PC-3 (cell line): Measurements from ENCODE around the gene CEACAM6. TPM values are rescaled to one million over a fixed set of nuclear protein-coding genes. Genes with fewer than 3 reads are reported as not detected.

Experiments used
- ATAC-seq: fragments of 200-7000 bp; cut with Tn5 transposase; 2 replicates; pipeline ENCODE4 v1.9.1; 2020; ENCODE audit warnings: mild to moderate bottlenecking, moderate library complexity
- BruUV-seq: library from RNA; stranded (reverse); fragments of 400-500 nt; replicated peaks from 2 replicates; lab custom pipeline; 2021; lab: Mats Ljungman, UMichigan
- CTCF ChIA-PET: fragments of 300-600 bp; sonication (Branson Sonifier 250); formaldehyde crosslinking; loops from one replicate; lab custom pipeline; 2022; ENCODE audit warnings: antibody characterized with exemption; lab: Charles Lee
- POLR2A ChIA-PET: fragments of 300-600 bp; sonication (Branson Sonifier 250); formaldehyde crosslinking; loops from one replicate; lab custom pipeline; 2022; ENCODE audit warnings: antibody characterized with exemption; ENCODE audit not compliant: unreplicated experiment; lab: Charles Lee
- DNase-seq: peaks from one replicate; pipeline ENCODE4 v3.0.0-alpha.2; 2015
- H2AFZ ChIP-seq: fragments of 300-600 bp; sonication (generic); 2 replicates; pipeline ENCODE4 v1.6.0; 2016; ENCODE audit warnings: antibody characterized with exemption, low read length
- H3F3A ChIP-seq: fragments of 300-600 bp; sonication (generic); one replicate; pipeline ENCODE4 v1.6.0; 2017; ENCODE audit warnings: antibody characterized with exemption, low read length, control low read depth, mild to moderate bottlenecking; ENCODE audit not compliant: unreplicated experiment
- H3K27ac ChIP-seq: fragments of 300-600 bp; sonication (generic); 2 replicates; pipeline ENCODE4 v1.5.1; 2016; ENCODE audit warnings: mild to moderate bottlenecking, low read length
- H3K27me3 ChIP-seq: fragments of 300-600 bp; sonication (generic); 2 replicates; pipeline ENCODE4 v1.6.1; 2016; ENCODE audit warnings: low read length, mixed read lengths
- H3K36me3 ChIP-seq: fragments of 300-600 bp; sonication (generic); 2 replicates; pipeline ENCODE4 v1.6.1; 2016; ENCODE audit warnings: low read depth, mixed run types, low read length, mixed read lengths
- H3K4me1 ChIP-seq: fragments of 300-600 bp; sonication (generic); 2 replicates; pipeline ENCODE4 v1.5.1; 2016; ENCODE audit warnings: low read length; ENCODE audit not compliant: insufficient read depth
- H3K4me2 ChIP-seq: fragments of 300-600 bp; sonication (generic); 2 replicates; pipeline ENCODE4 v1.6.0; 2016; ENCODE audit warnings: low read length
- H3K4me3 ChIP-seq: fragments of 300-600 bp; sonication (generic); 2 replicates; pipeline ENCODE4 v1.5.1; 2016; ENCODE audit warnings: mild to moderate bottlenecking, low read length, mixed read lengths
- H3K79me2 ChIP-seq: fragments of 300-600 bp; sonication (generic); 2 replicates; pipeline ENCODE4 v1.6.1; 2017; ENCODE audit warnings: low read length, mixed read lengths
- H3K9ac ChIP-seq: fragments of 300-600 bp; sonication (generic); 2 replicates; pipeline ENCODE4 v1.6.0; 2016; ENCODE audit warnings: mild to moderate bottlenecking, low read length
- H3K9me2 ChIP-seq: fragments of 300-600 bp; sonication (generic); replicated peaks from 2 replicates; pipeline ENCODE4 v1.6.1; 2016; ENCODE audit warnings: mixed run types, low read length, mixed read lengths
- H3K9me3 ChIP-seq: fragments of 300-600 bp; sonication (generic); 2 replicates; pipeline ENCODE4 v1.6.1; 2016; ENCODE audit warnings: low read length, mixed read lengths
- H4K20me1 ChIP-seq: fragments of 300-600 bp; sonication (generic); 2 replicates; pipeline ENCODE4 v1.6.1; 2016; ENCODE audit warnings: low read length, mixed read lengths
- CTCF ChIP-seq: fragments of 300-600 bp; sonication (generic); conservative IDR thresholded peaks from 2 replicates; pipeline ENCODE4 v1.5.1; 2017; ENCODE audit warnings: antibody characterized with exemption, low read depth, mild to moderate bottlenecking, low read length
- EZH2 ChIP-seq: fragments of 300-600 bp; sonication (generic); IDR thresholded peaks from one replicate; pipeline ENCODE4 v1.6.1; 2017; ENCODE audit warnings: antibody characterized with exemption, mild to moderate bottlenecking, low read length; ENCODE audit not compliant: unreplicated experiment
- EZH2phosphoT487 ChIP-seq: fragments of 300-600 bp; sonication (generic); IDR thresholded peaks from 2 replicates; pipeline ENCODE4 v1.6.1; 2018; ENCODE audit warnings: mild to moderate bottlenecking, antibody characterized with exemption, low read length, borderline replicate concordance
- intact Hi-C: fragments of 100-400 bp; cut with micrococcal nuclease; formaldehyde crosslinking; loops from 2 replicates; pipeline ENCODE4 v1.9.0; 2023
- total RNA-seq: library from RNA; depleted of rRNA; stranded (reverse); fragments of >200 nt; gene quantifications from 2 replicates; pipeline ENCODE4 v1.2.3, GENCODE V29; 2014

CEACAM6 gene
- total RNA-seq, 1 experiment from 2014 or later: 7.1 TPM

GRCh38 chr19:41796362-41796761 lies 41.0 kb downstream of the CEACAM6 start, which contains the start of gene CEACAM3:
Gene CEACAM3 (plus strand): TSS chr19:41796587. CDS start chr19:41796678, 91 bp downstream.
- no peaks in the 10 kb centered on the region for H3K9me3 ChIP-seq
- intact Hi-C loops: loop anchor here (10.0 kb wide), 1 partner anchor 158 kb away; the partner anchor contains the start of gene RABAC1
- no peak for ATAC-seq
- no peak within 1 kb of the TSS for H3K4me3 ChIP-seq
- peaks cover 70% of the 10 kb centered on the region for H3K4me1 ChIP-seq
- no peak within 1 kb of the TSS for H2AFZ ChIP-seq
- H3K27ac ChIP-seq: peak within 1 kb of the TSS; percentile 100
- TF ChIP-seq EZH2 (no peak), CTCF (no peak), EZH2phosphoT487 (no peak)
- DNase-seq: no peak
- ChIA-PET POLR2A (interaction anchor here (0.6 kb wide), 1 partner anchor 21 kb away, joined by 3 read pairs; no protein-coding TSS in a partner anchor), CTCF (no interaction called here)
- no peaks in the 10 kb centered on the region for H3K27me3 ChIP-seq
- no peaks in the 10 kb centered on the region for H3K79me2 ChIP-seq
- H3F3A ChIP-seq: peaks cover 7% of the 10 kb centered on the region
- peak within 1 kb of the TSS; percentile 98 for H3K9ac ChIP-seq
- no peaks in the 10 kb centered on the region for H3K36me3 ChIP-seq
- no TSS peak for BruUV-seq
- H4K20me1 ChIP-seq: no peaks in the 10 kb centered on the region
- H3K4me2 ChIP-seq: peak within 1 kb of the TSS; percentile 10; the same call in 1 of the 2 replicates
- no peaks in the 10 kb centered on the region for H3K9me2 ChIP-seq

GRCh38 chr19:41796901-41797300 lies 41.6 kb downstream of the CEACAM6 start:
- no peaks in the 10 kb centered on the region for H3K9me3 ChIP-seq
- ChIA-PET CTCF (no interaction called here), POLR2A (no interaction called here)
- intact Hi-C loops: loop anchor here (10.0 kb wide), 1 partner anchor 158 kb away; the partner anchor contains the start of gene RABAC1
- DNase-seq: no peak
- no peaks in the 10 kb centered on the region for H3K27me3 ChIP-seq
- no peak overlapping the region for H3K4me2 ChIP-seq
- peaks cover 7% of the 10 kb centered on the region for H3F3A ChIP-seq
- no peak for ATAC-seq
- no peaks in the 10 kb centered on the region for H3K9me2 ChIP-seq
- BruUV-seq: no TSS peak
- peak overlapping the region; percentile 98; the same call in 1 of the 2 replicates for H3K9ac ChIP-seq
- H3K79me2 ChIP-seq: no peaks in the 10 kb centered on the region
- no peaks in the 10 kb centered on the region for H3K36me3 ChIP-seq
- H3K27ac ChIP-seq: peak overlapping the region; percentile 100; the same call in 1 of the 2 replicates
- H3K4me3 ChIP-seq: no peak overlapping the region
- H2AFZ ChIP-seq: no peak overlapping the region
- no peaks in the 10 kb centered on the region for H4K20me1 ChIP-seq
- TF ChIP-seq CTCF (no peak), EZH2phosphoT487 (no peak), EZH2 (no peak)
- peaks cover 68% of the 10 kb centered on the region for H3K4me1 ChIP-seq

GRCh38 chr19:41799444-41800000 lies 44.2 kb downstream of the CEACAM6 start:
- POLR2A ChIA-PET: interaction anchor here (0.6 kb wide), 1 partner anchor 567 kb away, joined by 7 read pairs; no protein-coding TSS in a partner anchor
- no peak overlapping the region for H2AFZ ChIP-seq
- CTCF ChIA-PET: no interaction called here
- peak overlapping the region; percentile 99 for H3K27ac ChIP-seq
- peak overlapping the region; percentile 57 for H3K4me2 ChIP-seq
- no peaks in the 10 kb centered on the region for H3F3A ChIP-seq
- DNase-seq (peak; percentile 92), ATAC-seq (peak; percentile 89)
- H3K9me3 ChIP-seq: no peaks in the 10 kb centered on the region
- H4K20me1 ChIP-seq: no peaks in the 10 kb centered on the region
- H3K36me3 ChIP-seq: no peaks in the 10 kb centered on the region
- intact Hi-C loops: loop anchor here (10.0 kb wide), 1 partner anchor 155 kb away; the partner anchor contains the start of gene RABAC1
- BruUV-seq: no TSS peak
- H3K4me3 ChIP-seq: no peak overlapping the region
- no peaks in the 10 kb centered on the region for H3K9me2 ChIP-seq
- H3K9ac ChIP-seq: peak overlapping the region; percentile 85
- H3K27me3 ChIP-seq: no peaks in the 10 kb centered on the region
- peaks cover 54% of the 10 kb centered on the region for H3K4me1 ChIP-seq
- no peaks in the 10 kb centered on the region for H3K79me2 ChIP-seq
- no peak for TF ChIP-seq CTCF
- no peak for TF ChIP-seq EZH2phosphoT487
